HG02642 (cell line): ENCODE results near the gene APAF1.

Experiments used
- ATAC-seq: cut with Tn5 transposase; IDR thresholded peaks from one replicate; pipeline ENCODE4 v1.9.1; 2021; ENCODE audit warnings: mild to moderate bottlenecking; ENCODE audit not compliant: unreplicated experiment, poor library complexity

The APAF1 gene

GRCh38 chr12:98721204-98721702 is 76.2 kb downstream of the APAF1 start:
- ATAC-seq = no peak

DNA sequence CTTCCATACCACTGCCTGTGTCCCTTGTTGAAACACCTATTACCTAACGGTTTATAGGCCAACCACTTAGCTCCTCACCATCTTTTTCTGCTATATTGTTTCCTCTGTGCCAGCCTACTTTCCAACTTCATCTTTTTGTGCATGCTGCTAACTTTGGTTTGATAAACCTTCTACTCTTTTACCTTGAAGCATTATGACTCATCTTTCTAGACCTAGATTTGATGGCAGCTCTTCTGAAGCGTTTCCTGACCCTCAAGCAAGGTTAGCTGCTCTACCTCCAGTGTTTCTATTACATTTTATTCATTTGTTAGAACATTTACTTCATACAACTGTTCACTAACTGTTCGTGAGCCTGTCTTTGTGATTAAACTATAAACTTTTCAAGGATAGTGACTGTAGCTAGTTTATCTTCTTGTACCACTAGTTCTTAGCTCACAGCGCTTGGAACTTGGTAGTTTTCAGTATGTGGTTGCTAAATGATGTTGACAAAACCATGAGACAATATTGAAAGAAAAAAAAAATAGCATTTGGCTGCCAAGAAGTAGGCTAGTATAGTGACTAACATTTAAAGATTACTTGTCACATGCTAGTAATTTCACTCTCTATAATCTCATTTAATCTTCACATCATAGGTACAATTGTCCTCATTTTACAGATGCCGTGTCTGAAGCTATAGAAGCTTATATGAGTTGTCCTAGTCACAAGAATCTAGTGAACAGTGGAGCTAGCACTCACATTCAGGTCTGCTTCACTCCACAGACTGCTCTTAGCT is 79.5 kb downstream of the APAF1 start:
- ATAC-seq = no peak

DNA sequence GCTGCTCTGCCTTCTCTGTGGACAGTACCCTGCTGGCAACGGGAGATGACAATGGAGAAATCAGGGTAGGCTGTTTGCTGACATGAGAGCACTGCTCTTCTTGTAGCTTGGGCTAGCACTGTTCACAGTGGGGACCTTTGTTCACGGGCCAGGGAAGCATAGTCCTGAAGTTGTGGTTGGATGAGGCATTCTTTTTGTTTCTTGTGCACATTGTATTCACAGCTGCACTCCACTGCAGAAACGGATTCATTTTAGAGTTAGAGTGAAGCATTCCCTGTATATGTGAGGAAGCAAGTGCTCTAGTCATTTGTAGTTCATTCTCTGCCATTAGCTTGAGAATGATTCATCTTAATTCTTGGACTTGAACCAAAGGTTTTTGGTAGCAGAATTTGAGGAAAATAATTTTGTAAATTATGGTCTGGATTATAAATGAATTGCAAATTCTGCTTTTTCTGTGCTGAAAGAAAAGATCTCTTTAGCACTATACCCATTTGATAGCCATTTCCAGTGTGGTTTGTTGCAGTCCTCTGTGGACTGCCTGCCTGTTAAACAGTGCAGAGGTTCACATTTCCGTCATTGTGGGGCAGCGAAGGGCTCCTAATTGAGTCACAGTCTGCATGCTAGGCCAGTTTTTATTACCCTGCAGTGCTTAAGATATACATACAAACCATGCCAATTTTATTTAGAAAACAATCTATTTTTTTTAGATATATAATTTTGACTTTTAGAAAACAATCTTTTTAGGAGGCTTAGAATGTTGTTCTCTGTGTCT is 80.6 kb downstream of the APAF1 start:
- ATAC-seq = peak; percentile 87

- ATAC-seq = no peak
Observed at GRCh38 chr12:98727196-98727595, 82.1 kb downstream of the APAF1 start.

- no peak for ATAC-seq
Observed at GRCh38 chr12:98730412-98730811, 85.3 kb downstream of the APAF1 start.

DNA sequence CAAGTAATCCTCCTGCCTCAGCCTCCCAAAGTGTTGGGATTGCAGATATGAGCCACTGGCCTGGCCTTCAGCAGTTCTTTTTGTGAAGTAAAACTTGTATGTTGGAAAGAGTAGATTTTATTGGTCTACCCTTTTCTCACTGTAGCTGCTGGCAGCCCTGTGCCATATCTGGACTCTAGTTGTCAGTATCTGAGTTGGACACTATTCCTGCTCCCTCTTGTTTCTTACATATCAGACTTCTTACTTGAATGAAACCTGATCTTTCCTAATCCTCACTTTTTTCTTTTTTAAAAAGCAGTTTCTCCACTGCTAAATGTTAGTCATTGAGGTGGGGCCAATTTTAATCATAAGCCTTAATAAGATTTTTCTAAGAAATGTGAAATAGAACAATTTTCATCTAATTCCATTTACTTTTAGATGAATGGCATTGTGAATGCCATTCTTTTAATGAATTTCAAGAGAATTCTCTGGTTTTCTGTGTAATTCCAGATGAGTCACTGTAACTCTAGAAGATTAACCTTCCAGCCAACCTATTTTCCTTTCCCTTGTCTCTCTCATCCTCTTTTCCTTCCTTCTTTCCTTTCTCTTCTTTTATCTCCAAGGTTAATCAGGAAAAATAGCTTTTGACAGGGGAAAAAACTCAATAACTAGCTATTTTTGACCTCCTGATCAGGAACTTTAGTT is 88.7 kb downstream of the APAF1 start:
- ATAC-seq = no peak

- no peak for ATAC-seq
Observed at GRCh38 chr12:98735821-98736220, 90.7 kb downstream of the APAF1 start.

DNA sequence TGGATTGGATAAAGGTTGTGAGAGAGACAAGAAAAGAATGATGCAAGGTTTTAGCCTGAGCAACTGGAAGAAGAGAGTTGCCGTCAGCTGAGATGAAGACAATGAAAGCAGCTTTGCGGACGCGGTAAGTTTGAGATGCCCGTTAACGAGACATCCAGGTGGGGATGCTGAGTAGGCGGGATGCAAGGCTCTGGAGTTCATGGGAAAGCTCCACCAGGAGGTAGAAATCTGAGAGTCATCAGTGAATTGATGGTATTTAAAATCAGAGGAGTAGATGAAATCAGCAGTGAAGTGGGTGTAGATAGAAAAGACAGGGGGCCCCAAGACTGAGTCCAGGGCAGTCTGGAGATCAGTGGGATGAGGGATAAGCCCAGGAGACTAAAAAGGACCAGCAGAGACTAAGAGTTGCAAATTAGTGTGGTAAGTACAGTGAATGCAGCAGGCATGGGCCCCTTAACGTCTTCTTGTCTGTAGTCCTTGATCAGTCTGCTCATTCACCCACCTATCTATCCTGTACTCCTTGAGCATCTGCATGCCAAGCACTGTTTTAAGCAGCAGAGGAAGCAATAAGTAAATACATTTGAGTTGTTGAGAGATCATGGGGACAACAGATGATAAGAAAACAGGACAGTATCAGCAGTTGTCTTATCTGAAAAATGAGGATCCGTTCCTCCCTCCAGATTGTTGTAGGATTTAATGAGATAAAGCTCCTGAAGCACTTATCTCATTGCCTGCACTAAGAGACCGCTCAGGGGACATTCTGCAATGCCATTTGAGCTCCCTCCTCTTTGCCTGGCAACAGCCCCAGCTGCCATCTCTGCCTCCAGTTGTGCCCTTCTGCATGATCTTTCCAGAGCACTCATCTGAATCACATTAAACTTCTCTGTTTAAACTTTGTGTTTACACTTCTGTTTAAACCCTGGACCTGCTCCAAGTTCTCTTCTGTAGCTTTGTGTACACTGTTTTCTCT is 91.5 kb downstream of the APAF1 start:
- ATAC-seq = no peak

GRCh38 chr12:98737322-98737712 is 92.2 kb downstream of the APAF1 start:
- ATAC-seq = no peak

- ATAC-seq = no peak
Observed at GRCh38 chr12:98738002-98738401, 92.9 kb downstream of the APAF1 start.

- ATAC-seq = no peak
Observed at GRCh38 chr12:98738539-98738938, 93.4 kb downstream of the APAF1 start.

DNA sequence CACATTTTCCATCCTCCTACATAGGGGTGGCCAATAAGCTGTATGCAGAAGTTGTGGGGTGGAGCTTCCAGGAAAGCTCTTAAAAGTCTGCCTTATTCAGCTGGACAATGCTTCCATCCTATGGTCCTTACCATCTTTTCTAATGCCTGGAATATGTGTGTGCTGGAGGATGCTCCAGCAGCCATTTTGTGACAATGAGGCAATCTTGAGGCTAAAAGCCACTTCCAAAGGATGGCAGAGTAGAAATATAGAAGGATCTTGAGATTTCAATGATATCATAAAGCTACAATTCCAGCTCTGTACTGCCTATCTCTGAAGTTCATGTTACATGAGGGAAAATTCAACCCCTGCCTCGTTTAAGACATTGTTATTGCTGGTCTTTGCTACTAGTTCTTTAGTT is 95.7 kb downstream of the APAF1 start:
- ATAC-seq = no peak

DNA sequence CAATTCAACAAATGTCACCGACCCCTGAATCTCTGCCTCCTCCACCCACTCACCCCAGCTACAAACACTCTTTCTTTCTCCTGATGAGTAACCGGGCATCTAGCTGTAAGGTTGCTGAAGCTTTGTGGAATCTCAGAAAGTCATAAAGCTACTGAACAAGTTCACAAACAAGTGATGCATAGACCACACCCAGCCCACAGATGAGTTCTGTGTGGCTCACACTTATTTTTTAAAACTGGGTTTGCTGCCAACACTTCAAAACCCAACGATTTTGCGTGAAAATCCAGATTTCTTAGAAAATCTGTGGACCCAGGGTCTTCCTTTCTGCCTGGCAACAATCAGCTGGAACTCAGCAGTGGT is 96.1 kb downstream of the APAF1 start:
- ATAC-seq = no peak

- ATAC-seq = no peak
Observed at GRCh38 chr12:98741556-98742265, 96.6 kb downstream of the APAF1 start.

DNA sequence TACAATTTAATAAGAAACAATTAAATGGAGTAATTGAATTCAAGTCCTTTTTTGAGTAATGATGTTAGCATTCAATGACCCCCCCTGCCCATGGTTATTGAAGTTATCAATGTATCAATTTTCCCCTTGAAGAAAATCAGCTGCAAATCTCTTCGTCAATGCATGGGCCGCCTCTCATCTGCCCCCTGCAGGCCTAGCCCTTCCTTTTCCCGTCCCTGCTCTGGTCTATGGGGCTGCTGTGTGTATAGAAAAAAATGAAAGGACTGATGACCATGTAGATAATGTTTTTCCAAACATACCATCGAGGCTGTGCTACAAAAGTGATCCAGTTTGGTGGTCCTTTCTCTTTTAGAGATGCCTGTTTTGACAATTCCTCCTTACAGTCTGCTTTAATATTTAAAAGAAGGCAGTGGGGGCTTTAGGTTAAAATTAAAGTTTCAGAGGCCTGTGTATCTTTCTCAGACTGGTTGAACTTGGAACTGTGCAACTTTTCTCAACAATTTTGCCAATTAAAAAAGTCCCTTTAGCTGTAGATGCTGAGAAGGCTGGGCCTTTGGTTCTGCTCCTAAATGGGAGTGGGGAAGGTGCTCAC is 98.4 kb downstream of the APAF1 start:
- no peak for ATAC-seq

GRCh38 chr12:98744680-98745079 is 99.6 kb downstream of the APAF1 start:
- ATAC-seq = no peak

DNA sequence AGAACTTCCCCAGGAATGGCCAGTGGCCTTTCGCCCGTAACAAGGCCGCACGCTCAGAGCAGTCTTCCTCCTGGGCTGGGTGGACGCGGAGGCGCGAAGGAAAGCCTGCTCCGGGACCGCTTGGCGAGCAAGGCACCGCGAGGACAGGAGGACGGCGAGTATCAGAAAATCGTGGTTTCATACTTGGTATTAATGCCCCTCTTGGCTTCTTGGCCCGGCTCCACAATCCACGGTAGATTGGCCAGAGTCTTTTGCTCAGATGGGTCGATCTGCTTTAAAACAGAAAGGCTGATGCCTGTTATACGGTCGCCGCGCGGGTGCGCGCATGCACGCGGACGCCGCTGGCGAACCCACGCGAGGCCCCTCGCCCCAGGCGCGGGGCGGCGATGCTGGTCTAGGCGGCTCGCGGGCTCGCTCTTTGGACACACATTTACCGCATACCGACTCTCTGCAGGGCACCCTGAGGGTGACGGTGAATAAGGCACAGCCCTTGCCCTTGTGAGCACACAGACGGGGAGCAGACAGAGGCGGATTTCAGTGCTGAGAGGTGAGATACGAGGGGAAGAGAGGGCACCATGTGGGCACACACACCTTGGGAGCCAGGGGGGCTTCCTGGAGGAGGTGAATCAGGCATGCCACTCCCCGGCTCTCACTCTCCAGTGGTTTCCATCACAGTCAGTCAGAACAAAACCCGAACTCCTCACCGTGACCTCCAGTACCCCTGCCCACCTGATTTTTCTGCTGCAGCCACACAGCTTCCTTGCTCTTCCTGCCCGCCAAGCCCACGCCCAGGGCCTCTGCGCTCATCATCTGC is 100.7 kb downstream of the APAF1 start:
- ATAC-seq = peak; percentile 65

- ATAC-seq = no peak
Observed at GRCh38 chr12:98748463-98748862, 103.4 kb downstream of the APAF1 start.
